GM23248 (cell line): ENCODE data around the gene RRP7A. TPM values are rescaled to one million over a fixed set of nuclear protein-coding genes. Genes with fewer than 3 reads are reported as not detected.
A peak's percentile ranks its signal among the peaks of the same experiment; 100 is the strongest.
"Not testable (repeated sequence)": the region's sequence is repeated elsewhere in the genome, so short reads cannot be mapped to it uniquely, and the experiment has no call there.

ENCODE experiments used
- DNase-seq: peaks from one replicate; pipeline ENCODE4 v3.0.0-alpha.2; 2015
- H2AFZ ChIP-seq: fragments of 200-600 bp; sonication (generic); 2 replicates; pipeline ENCODE4 v1.6.1; 2016; ENCODE audit warnings: antibody characterized with exemption
- H3F3A ChIP-seq: fragments of 200-600 bp; sonication (generic); 2 replicates; pipeline ENCODE4 v1.6.1; 2016; ENCODE audit warnings: mild to moderate bottlenecking, antibody characterized with exemption, mixed run types; ENCODE audit not compliant: insufficient read depth
- H3K27ac ChIP-seq: fragments of 200-600 bp; sonication (generic); 2 replicates; pipeline ENCODE4 v1.5.1; 2016; ENCODE audit warnings: mild to moderate bottlenecking
- H3K27me3 ChIP-seq: fragments of 200-600 bp; sonication (generic); replicated peaks from 2 replicates; pipeline ENCODE4 v1.6.1; 2016; ENCODE audit warnings: mild to moderate bottlenecking; ENCODE audit not compliant: insufficient read depth
- H3K36me3 ChIP-seq: fragments of 200-600 bp; sonication (generic); 2 replicates; pipeline ENCODE4 v1.6.1; 2016; ENCODE audit warnings: low read depth, mild to moderate bottlenecking
- H3K4me1 ChIP-seq: fragments of 200-600 bp; sonication (generic); 2 replicates; pipeline ENCODE4 v1.6.1; 2016; ENCODE audit warnings: mild to moderate bottlenecking; ENCODE audit not compliant: insufficient read depth
- H3K4me2 ChIP-seq: fragments of 200-600 bp; sonication (generic); one replicate; pipeline ENCODE4 v1.6.1; 2016; ENCODE audit warnings: mild to moderate bottlenecking; ENCODE audit not compliant: unreplicated experiment
- H3K4me3 ChIP-seq: fragments of 200-600 bp; sonication (generic); 2 replicates; pipeline ENCODE4 v1.5.1; 2016; ENCODE audit warnings: mild to moderate bottlenecking
- H3K79me2 ChIP-seq: fragments of 200-600 bp; sonication (generic); 2 replicates; pipeline ENCODE4 v1.6.1; 2016; ENCODE audit warnings: mild to moderate bottlenecking; ENCODE audit not compliant: insufficient read depth
- H3K9ac ChIP-seq: fragments of 200-600 bp; sonication (generic); 2 replicates; pipeline ENCODE4 v1.6.1; 2016; ENCODE audit warnings: mild to moderate bottlenecking
- H3K9me2 ChIP-seq: fragments of 200-600 bp; sonication (generic); 2 replicates; pipeline ENCODE4 v1.6.1; 2016; ENCODE audit warnings: mixed run types, mild to moderate bottlenecking, moderate library complexity; ENCODE audit not compliant: insufficient read depth
- H3K9me3 ChIP-seq: fragments of 200-600 bp; sonication (generic); one replicate; pipeline ENCODE4 v1.6.1; 2017; ENCODE audit warnings: low read depth
- H4K20me1 ChIP-seq: fragments of 200-600 bp; sonication (generic); 2 replicates; pipeline ENCODE4 v1.6.0; 2016; ENCODE audit not compliant: insufficient read depth
- EZH2 ChIP-seq: fragments of 200-600 bp; sonication (generic); IDR thresholded peaks from 2 replicates; pipeline ENCODE4 v1.6.1; 2018; ENCODE audit warnings: antibody characterized with exemption, mild to moderate bottlenecking; ENCODE audit not compliant: insufficient read depth, poor library complexity, severe bottlenecking
- EZH2phosphoT487 ChIP-seq: fragments of 200-600 bp; sonication (generic); IDR thresholded peaks from 2 replicates; pipeline ENCODE4 v1.6.1; 2018; ENCODE audit warnings: antibody characterized with exemption, moderate library complexity, mild to moderate bottlenecking, low read depth; ENCODE audit not compliant: insufficient read depth
- WGBS, 2 experiments: methylation state at CpG; one replicate each; pipeline ENCODE4 v1.1.6; 2015 to 2017; ENCODE audit warnings: low lambda C conversion rate in 2 of 2, low coverage in 1 of 2; ENCODE audit errors: missing lambda C conversion rate in 2 of 2; 5-methylcytosine and 5-hydroxymethylcytosine counted together
- in situ Hi-C: fragments of 300-500 bp; cut with MboI; formaldehyde crosslinking; loops from 2 replicates; pipeline ENCODE4 v1.15.0; 2020
- polyA plus RNA-seq: library from polyadenylated mRNA; unstranded; fragments of >200 nt; fragmentation: Nextera tagmentation; extraction: Ambion mirVana; gene quantifications from 2 replicates; pipeline ENCODE4 v1.2.1, GENCODE V29; 2016
- total RNA-seq: library from RNA; depleted of rRNA; stranded (reverse); fragments of >200 nt; shearing (Covaris generic); gene quantifications from 2 replicates; pipeline ENCODE4 v1.2.3, GENCODE V29; 2014

RRP7A gene
- total and polyA plus RNA-seq, 2 experiments from 2014 or later, result 31.7 to 48.2 TPM

DNA sequence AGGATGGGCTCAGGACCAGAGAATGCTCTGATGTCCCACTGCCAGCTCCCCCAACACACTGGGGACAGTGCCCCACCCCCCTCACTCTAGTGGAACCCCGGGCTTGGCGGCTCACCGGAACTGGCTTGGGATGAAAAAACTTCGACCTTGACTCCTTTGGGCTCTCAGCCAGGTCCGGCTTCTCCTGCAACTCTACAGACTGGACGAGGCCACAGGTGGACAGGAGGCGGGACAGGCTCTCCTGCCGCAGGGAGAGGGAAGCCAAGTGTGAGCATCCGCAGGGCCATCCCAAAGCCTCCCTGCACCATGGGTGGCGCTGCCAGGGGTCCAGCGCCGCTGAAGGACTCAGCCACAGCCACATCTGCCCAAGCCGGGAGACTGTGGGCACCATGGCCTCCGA is 3.7 kb downstream of the RRP7A start:
- no peak for DNase-seq
- no peaks in the 10 kb centered on the region for H3K27me3 ChIP-seq
- peaks cover 6% of the 10 kb centered on the region for H3K4me1 ChIP-seq
- H3K9me2 ChIP-seq, result no peaks in the 10 kb centered on the region
- no peaks in the 10 kb centered on the region for H4K20me1 ChIP-seq
- no peak overlapping the region for H3K4me2 ChIP-seq
- H3K9me3 ChIP-seq, result no peaks in the 10 kb centered on the region
- H3K36me3 ChIP-seq, result peaks cover 3% of the 10 kb centered on the region; the same call in 1 of the 2 replicates
- TF ChIP-seq EZH2phosphoT487, result no peak
- no peak for TF ChIP-seq EZH2
- no peak overlapping the region for H3K27ac ChIP-seq
- in situ Hi-C loops, result no loop called here
- no peaks in the 10 kb centered on the region for H3F3A ChIP-seq
- no peak overlapping the region for H3K9ac ChIP-seq
- no peak overlapping the region for H3K4me3 ChIP-seq
- H2AFZ ChIP-seq, result no peak overlapping the region
- 93 to 96% methylated on average over 14 of the region's 14 CpGs for WGBS, 2 experiments
- peaks cover 42% of the 10 kb centered on the region for H3K79me2 ChIP-seq

DNA sequence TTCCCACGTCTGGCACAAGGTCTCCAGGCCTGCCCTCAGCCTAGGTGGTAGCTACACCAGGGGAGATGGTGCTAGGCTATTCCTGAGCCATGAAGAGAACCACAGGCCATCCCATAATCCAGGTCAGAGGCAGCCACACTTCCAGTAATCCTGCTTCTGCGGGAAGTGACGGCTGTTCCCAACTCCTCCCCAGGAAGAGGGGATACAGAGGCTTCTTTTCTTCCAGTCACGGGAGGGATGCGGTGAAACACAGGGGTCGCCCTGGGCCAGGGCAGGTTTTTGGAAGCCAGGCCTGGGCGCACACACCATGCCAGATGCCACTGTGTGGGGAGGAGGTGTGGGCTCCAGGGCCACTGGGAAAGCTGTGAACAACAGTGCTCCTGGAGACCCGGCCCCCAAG is 4.3 kb downstream of the RRP7A start:
- H3K9ac ChIP-seq, H3K9me2 ChIP-seq, H3K36me3 ChIP-seq, H3F3A ChIP-seq, H3K4me3 ChIP-seq, in situ Hi-C loops, H3K4me1 ChIP-seq, H3K4me2 ChIP-seq, H4K20me1 ChIP-seq, H3K27me3 ChIP-seq, H3K27ac ChIP-seq, DNase-seq, H3K9me3 ChIP-seq, H2AFZ ChIP-seq: not testable (repeated sequence)
- peaks cover 42% of the 10 kb centered on the region for H3K79me2 ChIP-seq
- 97 to 98% methylated on average over 7 to 8 of the region's 8 CpGs for WGBS, 2 experiments

DNA sequence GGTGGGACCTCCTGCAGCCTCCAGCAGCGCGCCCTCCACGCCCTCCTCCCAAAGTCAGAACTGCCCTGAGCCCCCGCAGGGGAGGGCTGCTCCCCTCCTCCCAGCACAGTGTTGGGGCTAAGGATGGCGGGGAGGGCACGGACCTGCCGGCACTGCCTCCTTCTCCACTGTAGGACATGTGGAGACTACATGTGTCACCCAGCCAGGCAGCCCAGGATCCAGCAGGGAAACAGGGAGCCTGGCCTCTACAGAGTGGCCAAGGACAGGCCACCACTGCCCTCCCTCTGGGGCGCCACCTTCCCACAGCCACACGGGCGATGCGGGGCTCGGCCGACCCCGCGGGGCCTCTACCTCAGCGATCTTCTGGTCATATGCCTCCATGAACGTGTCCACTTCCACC is 5.3 kb downstream of the RRP7A start:
- H4K20me1 ChIP-seq, result not testable (repeated sequence)

DNA sequence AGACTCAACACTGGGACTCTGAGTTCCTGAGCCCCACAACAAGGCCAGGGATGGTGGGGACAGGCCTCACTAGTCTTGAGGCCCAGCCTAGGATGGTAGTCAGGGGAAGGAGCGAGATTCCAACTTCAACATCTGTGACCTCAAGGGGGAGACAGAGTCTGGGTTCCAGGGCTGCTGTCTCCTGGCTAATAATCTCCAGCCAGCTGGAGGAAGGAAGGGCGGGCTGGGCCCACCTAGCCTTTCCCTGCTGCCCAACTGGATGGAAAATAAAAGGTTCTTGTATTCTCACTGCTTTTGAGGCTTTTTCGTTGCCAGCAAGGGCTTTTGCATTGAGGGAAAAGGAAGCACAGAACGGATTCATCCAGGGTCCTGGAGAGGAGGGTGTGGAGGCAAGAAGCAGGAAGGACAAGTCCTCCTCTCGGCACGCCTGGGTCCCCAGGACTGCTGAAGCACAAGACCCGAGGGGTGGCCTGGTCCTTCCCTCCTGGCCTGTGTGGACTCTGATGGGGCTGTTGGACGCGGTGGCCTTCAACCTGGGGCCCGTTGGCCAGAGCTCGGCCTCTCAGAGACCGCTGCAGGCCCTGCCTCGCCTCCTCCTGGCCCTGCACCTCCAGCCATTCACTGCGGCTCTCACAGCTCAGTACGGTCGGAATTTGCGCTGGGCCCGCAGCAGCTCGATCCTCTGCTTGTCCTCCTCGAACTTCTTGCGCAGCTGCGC is 7.2 kb downstream of the RRP7A start:
- H3K27me3 ChIP-seq, H3K27ac ChIP-seq, H3K36me3 ChIP-seq, in situ Hi-C loops, H3K9ac ChIP-seq, H3K4me3 ChIP-seq, H3K9me3 ChIP-seq, H3K4me1 ChIP-seq, H3K9me2 ChIP-seq, H3K4me2 ChIP-seq, H4K20me1 ChIP-seq, H3F3A ChIP-seq, H2AFZ ChIP-seq: not testable (repeated sequence)
- DNase-seq, result peak; percentile 37
- 88% methylated on average over 20 to 22 of the region's 22 CpGs for WGBS, 2 experiments
- peaks cover 16% of the 10 kb centered on the region for H3K79me2 ChIP-seq

More for the DNA sequence above, 5.3 kb downstream of the RRP7A start:
- H3K27ac ChIP-seq, H3K36me3 ChIP-seq, H3K4me1 ChIP-seq, H3K9ac ChIP-seq, H3F3A ChIP-seq, H2AFZ ChIP-seq, H3K27me3 ChIP-seq, in situ Hi-C loops, H3K4me2 ChIP-seq, H3K4me3 ChIP-seq, H3K9me3 ChIP-seq, H3K9me2 ChIP-seq, DNase-seq: not testable (repeated sequence)
- peaks cover 34% of the 10 kb centered on the region for H3K79me2 ChIP-seq
- WGBS, 2 experiments, result 90 to 92% methylated on average over 14 to 17 of the region's 17 CpGs

DNA sequence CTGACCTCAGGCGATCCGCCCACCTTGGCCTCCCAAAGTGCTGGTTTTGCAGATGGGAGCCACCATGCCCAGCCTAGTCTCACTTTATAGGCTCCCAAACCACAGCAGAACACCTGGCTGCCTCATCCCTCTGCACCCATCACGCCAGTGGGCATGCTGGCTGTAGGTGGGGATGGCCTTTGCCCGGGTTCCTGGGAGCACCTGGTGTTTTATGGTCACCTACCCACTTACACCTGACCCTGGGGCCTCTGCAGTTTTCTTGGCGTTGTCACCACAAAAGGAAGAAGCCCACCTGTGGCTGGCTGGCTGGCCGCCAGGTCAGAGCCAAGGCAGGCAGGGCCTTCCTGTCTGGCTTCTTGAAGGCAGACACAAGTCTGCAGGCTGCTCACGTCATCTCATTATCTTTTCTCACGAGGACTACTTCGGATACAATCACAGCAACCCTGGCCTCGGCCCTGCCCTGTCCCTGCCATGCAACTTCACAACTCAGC is 8.2 kb downstream of the RRP7A start:
- H2AFZ ChIP-seq, result no peak overlapping the region
- no peaks in the 10 kb centered on the region for H3K27me3 ChIP-seq
- H3K27ac ChIP-seq, result no peak overlapping the region
- WGBS, 2 experiments, result 87 to 89% methylated on average over 10 of the region's 10 CpGs
- DNase-seq, result no peak
- no peaks in the 10 kb centered on the region for H3K9me2 ChIP-seq
- H4K20me1 ChIP-seq, result no peaks in the 10 kb centered on the region
- H3K4me3 ChIP-seq, result no peak overlapping the region
- in situ Hi-C loops, result no loop called here
- peaks cover 7% of the 10 kb centered on the region for H3K79me2 ChIP-seq
- no peak for TF ChIP-seq EZH2phosphoT487
- TF ChIP-seq EZH2, result no peak
- no peaks in the 10 kb centered on the region for H3F3A ChIP-seq
- no peaks in the 10 kb centered on the region; the same call in 1 of the 2 replicates for H3K36me3 ChIP-seq
- no peak overlapping the region for H3K9ac ChIP-seq
- H3K4me1 ChIP-seq, result no peaks in the 10 kb centered on the region
- no peak overlapping the region for H3K4me2 ChIP-seq
- H3K9me3 ChIP-seq, result no peaks in the 10 kb centered on the region
